Renal cortical epithelial cell (primary cell): ENCODE data around the gene C1orf226. TPM values are rescaled to one million over a fixed set of nuclear protein-coding genes. Genes with fewer than 3 reads are reported as not detected.

Experiments
- DNase-seq: peaks from one replicate; pipeline ENCODE4 v3.0.0-alpha.2; 2011; ENCODE audit warnings: low read depth
- total RNA-seq: library from RNA; depleted of rRNA; stranded (reverse); fragments of >200 nt; gene quantifications from 2 replicates; pipeline ENCODE4 v1.2.3, GENCODE V29; 2014

C1orf226 gene
- total RNA-seq, 1 donor from 2014 or later = 2.6 TPM

DNA sequence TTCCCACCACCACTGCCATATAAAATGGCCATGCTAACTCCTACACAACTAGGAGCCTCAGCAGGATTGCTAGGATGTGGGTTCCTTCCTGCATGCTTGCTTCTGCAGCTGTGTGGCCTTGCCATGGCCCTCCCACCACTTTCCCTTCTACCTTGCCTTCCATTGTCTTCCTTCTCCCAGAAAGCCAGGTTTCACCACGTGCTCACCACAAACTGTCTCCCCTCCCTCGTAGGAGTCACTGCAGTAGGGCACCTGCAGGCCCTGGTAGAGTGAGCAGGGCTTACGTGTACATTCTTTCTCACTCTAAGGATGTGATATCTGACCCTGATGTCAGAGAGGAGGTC is 3.7 kb downstream of the C1orf226 start:
- DNase-seq = no peak

DNA sequence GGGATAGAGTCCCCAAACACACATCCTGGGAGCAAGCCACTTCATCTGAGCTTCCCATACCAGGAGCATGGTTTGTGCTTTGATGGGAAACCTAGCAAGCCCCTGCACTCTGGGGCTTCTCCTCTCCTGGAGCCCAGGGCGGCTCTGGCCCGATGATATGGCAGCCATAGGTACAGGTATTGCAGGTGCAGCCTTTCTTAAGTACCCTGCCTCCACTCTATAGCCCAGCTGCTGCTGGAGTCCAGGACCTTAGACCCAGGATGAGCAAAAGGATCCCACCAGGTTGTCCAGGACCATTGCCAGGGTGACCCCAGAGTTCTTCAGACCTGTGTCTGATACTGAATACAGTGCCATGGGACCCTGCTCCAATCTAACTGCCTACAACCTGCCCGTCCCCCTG is 4.2 kb downstream of the C1orf226 start:
- DNase-seq = no peak

DNA sequence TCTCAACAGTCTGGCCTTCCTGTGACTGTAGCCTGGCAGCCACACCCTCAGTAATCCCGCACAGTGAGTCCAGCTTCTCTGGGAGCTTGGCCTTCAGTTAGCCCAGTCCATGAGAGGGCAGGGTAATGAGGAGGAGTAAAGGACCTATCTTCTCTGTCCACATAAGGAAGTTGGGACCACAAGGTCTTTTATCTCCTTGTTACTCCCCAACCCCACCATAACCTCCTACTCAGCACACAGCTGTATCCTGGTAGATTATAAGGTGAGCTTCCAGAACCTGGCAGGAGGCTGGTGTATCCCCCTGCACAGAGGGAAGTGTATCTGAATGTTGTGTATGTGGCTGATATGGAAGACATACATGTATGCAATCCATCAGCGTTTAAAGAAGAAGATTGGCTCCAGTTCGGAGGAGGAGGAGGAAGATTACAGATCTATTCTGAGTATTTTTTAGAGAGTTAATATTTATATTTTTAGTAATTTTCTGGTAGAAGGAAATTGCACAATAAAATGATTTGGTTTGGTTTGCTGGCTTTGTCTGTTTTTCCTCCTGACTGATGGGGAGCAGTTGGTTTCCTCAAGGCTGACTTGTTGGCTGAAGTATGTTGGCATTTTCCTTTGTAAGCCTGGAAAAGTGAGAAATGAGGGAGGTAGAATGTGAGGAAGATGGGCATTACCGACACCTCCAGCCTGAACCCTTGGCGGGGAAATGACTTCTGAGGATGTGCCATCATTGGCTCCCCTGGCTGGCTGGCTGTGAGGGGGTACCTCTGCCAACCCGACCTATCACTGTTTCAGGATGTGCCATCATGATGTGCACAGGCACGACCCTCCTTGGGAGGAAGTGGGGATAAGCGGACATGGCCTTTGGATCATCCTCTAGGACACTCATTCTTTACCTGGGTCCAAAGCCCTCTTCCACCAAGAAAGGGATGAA is 5.0 kb downstream of the C1orf226 start:
- DNase-seq = no peak

DNA sequence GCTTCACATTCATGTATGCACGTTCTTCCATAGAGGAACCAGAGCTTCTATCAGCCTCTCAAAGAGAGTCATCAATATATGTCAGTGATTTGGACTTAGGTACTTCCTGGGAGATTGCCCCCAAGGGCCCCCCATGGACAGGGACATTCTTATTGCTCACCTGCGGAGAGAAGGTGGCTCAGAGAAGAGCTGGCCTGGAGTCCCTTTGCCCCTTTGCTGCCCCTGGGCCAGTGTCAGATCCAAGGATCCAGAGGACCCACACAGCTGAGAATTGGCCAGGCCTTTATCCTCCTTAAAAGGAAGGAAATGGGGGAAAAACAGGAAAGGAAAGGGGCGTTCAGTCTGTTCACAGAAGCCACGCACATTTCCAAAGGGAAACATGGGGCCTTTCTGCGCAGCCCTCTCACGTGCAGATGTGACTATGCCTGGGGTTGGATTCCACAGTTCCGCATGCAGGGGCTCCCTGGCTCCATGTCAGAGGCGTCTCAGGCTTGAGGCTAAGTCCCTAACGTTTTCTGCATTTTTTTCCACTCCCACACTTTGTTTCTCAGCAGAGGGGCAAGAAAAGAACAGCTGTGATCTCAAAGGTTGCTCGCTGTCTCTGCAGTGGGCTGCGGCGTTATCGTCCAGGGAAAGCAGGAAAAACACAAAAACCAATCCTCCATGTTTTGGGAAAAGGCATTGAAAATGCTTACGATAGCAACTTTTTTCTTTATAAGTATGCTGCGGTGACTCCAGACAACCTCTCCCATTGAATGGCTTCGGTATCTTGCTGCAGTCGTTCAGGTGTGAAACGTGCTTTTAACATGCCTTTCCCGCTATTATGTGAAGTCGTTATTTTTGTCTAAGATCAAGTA is 5.9 kb downstream of the C1orf226 start:
- DNase-seq = no peak

DNA sequence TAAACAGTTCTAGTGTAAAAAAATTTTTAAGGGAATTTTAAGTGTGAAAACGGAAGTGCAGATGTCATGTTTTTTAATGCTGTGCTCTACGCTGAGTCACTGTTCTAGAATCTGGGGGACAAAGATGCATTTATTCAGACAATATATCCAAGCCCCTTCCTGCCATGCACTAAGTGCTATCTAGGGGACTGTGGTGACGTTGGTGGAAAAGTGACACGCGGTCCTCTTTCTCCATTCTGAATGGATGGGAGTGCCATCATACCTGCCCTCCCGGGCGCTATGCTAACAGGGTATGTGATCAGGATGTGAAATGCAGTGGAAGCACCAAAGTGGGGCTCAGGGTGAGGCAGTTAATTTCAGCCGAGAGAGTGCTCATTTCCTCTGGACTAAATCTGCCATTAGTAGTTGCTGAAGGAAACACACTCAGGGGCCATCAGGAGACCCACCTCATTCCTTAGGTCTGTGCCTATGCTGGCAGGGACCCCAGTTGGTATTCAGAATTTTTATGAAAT is 6.6 kb downstream of the C1orf226 start:
- DNase-seq = no peak

DNA sequence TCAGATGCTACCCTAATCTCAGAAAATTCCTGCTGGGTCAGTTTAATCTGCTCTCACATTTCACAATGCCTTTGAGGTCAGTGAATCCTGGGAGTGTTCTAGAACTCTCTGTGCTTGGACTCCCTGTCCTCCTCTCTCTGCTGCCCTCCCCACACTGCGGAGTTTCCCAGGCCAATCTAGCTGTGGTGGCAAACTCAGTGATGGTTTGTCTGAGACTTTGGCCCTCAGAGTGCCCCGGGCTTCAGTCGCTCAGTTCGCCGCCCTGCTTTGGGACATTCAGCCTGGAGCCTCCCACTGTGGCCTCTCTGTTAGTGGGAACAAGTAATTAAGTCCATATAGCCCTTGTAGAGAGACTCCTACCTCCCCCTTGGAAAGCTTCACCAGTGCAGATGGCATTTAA is 7.1 kb downstream of the C1orf226 start:
- DNase-seq = no peak

DNA sequence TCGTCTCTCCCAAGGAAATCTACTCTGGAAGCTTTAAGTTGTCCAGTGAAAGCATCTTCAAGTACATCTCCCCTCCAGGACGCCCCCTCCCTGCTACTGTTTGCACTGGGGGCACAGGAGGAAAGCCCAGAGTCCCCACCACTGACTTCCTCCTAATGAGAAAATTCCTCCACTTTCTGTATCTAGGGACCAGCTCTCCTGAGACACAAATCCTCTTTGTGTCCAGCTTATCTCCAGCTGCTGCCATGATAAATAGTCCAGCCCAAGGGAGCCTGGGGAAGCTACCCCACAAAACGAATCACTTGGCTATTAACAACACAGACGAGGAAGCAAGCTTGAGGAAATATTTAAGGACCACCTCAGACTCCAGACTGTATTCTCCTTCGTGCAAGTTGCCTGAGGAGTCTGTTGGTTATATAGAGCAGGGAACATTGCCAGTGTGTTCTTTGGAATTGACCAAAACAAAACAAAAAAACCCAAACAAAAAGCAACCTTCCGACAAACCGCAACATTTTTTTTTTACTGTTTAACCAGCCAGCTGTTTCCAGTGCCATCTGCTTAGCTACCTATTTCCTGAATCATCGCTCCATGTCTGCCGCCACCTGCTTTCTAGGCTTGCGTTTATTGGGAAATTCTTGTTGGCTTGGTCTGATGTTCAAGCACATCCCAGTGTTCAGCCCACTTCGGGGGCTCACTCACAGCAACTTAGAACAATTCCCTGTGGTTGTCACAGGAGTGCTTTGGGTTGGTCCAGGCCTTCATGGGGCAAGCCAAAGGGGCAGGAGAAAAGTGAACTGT is 7.7 kb downstream of the C1orf226 start:
- peak; percentile 88 for DNase-seq

DNA sequence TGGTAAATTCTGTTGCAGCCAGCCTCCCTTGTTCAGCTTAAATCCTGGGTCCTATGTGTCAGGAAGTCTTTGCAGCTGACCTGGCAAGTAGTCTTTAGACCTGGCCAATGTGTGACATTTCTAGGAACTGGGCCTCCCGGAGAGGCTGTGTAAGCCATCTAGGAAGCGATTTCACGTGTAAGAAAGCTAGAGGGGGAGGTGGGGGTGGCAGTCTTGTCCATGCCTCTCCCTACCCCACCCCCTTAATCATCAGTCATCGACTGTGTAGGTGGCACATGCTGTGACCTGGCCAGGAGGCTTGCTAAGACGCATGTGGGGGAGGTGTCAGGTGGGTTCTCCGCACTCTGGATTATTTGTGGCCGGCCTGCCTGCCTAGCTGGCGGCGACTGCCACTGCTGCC is 8.4 kb downstream of the C1orf226 start:
- DNase-seq = peak; percentile 32

DNA sequence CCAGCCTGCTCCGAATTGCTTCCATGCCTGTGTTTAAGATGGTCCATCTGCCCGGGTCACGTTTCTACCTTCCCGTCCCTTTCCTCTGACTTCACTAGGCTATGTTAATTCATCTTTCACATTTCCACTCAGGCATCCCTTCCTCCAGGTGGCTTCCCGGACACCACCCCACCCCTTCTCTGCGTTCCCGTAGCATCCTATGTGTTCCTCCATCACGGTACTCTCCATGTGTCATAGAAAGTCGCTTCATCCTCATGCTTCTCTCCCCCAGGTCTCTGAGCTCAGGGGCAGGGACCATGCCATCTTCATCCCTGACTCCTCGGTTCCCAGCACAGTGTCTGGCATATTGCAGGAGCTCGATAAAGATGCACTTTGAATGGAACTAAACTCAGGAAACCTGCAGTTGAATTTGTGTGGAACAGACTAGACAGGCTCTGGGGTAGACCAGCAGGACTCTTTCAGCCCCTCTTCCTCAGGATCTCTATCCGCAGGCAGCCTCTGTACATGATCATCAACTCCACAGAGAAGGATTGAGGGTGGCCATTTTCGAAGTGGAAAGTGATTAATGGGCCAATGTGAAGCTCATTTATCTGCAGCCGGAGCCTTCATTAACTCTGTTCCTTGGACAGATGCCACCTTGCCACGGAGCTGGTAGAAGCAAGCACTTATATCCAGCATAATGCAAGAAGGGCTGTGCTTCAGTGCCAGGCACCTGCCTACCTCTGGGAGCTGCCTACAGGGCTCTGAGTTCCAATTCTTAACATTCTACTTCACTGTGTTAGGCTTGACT is 9.1 kb downstream of the C1orf226 start:
- no peak for DNase-seq

DNA sequence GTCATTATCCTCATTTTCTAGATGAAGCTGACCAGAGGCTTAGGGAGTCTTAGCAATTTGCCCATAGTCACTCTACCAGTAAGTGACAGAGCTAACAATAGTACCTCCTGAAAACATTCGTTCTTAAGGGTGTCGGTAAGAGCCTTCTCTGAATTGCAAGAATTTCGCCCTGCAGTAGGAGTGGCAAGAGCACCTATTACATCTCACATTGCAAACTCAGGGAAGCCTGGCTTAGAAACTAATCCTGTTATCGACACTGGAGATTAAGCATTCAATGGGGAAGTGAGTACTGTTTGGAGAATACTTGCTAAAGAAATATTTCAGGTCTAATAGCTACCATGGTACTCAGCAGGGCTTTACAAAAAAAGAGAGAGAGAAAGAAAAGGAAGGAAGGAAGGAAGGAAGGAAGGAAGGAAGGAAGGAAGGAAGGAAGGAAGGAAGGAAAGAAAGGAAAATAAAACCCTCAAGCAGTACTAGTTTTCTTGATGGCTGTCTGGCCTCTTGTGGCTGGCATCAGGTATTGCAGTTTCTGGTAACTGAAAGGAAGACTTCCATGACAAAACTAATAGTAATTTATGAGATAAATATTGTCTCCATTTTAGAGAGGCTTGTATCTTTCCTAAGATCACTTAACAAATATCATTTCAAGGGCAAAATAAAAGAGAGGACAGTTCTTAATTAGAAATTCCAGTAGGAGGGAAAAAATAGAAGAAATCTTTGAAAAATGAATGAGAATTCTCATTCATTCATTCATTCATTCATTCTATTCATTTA is 10.4 kb downstream of the C1orf226 start:
- DNase-seq = peak; percentile 66

DNA sequence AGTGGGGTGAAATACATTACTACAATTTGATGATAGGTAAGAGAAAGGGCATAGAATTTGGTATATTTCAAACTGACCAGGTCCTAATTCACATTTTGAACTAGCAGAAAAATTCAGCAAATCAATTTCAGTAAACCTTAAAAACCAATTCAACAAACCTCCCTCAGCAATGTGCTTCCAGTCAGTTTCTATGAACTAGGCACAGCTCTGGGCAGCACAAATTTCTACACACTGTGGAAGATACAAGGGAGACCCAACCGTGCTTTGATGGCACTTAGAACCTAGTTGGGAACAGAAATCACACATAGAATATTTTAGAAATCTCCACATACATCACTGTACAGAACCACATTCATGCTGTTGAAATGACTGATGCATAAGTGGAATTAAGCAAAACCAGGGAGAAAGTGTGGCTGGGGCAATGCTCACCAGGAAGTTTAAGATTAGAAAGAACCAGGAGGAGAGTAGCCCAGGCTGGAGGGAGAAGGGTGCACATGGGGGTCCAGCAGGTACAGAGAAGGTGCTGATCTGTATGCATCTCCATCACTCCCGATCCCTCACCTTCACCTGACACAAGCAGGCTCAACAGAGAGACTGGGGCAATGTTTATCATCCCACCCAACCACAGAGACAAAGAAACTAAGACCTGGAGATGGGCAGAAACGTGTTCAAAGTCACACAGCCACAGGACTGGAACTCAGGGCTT is 14.8 kb downstream of the C1orf226 start:
- no peak for DNase-seq

DNA sequence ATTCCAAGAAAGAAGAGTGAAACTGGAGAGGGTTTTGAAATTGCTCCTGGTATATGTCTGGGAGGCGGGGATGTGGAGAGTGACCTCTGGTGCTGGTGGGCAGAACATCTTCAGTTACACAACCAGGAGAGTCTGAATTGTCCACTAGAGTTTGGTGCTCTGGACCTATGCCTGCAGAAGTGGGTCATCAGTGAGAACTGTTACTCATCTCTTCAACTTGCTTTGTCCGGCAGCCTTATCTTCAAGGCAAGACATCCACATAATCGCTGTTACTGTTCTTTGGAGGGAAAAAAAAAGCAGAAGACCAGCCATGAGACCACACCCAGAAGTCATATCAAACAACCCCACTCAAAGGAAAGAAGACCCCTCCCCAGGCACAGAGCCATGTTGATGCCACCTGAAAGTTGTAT is 15.5 kb downstream of the C1orf226 start:
- no peak for DNase-seq

DNA sequence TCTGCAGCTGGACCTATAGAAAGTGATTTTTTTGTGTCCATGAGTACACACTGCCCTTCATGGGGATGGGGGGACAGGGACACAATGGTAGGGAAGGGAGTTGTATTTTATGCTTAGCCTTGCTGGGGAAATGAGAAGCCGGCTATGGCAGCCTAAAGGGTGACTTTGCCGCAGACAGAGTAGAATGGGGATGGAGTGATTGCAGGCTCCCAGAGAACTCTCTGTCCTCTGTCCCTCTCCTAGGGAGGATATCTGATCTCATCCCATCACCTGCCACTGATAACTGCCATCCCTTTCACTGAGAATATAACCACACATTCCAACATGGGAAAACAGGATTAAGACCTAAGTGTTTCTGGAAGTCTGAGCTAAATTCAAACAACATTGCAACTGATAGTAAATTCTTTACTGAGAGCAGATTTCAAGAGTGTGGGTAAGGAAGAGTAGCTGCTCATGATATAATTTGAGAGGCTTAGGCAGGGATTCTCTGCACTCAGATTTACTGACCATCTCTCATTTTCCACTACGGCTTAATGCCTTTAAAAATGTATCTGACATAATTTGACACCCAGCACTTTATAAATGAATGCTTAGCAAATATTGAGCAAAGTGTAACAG is 16.5 kb downstream of the C1orf226 start:
- DNase-seq = no peak

DNA sequence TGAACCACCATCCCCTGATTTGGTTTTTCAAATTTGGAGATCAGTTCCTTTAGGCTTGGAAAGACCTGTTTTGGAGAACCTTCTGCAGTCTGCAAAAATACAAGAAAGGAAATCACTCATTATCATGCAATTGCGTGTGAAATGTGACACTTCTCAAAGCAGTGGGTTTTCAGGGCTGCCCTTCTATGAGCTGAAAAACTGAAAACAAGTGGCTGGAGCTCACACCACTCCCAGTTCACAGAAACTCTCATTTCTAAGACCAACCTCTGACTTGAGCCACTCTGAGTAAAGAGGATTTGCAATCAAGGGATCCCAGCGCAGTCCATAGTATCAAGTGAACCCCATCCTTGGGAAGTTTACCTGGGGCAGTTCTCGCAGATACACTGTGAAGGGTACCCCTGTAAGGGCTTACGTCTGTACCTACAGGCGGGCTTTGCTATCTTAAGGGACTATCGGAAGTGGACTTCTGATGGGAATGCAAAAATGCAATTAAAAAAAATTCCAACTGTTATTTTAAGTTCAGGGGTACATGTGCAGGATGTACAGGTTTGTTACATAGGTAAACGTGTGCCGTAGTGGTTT is 17.6 kb downstream of the C1orf226 start:
- no peak for DNase-seq

DNA sequence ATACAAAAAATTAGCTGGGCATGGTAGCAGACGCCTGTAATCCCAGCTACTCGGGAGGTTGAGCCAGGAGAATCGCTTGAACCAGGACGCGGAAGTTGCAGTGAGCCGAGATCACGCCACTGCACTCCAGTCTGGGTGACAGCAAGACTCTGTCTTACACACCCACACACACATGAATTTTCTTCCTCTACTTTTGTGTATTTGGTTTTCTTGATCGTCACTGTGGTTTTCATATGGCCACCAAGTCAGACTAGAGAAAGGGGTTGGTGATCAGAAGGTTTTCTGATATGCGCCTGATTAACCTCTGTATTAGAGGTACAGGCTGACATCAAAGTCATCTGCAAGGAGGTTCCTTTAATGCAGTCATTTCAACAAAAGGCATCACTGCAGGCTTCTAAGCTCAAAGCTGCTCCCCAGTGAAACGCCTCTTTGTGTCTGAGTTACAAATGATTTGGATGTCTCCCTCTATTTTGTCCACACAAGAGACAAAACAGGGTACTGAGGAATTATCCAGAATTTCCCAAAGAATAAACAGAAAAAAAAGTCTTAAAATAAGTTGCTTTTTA is 19.3 kb downstream of the C1orf226 start:
- no peak for DNase-seq

DNA sequence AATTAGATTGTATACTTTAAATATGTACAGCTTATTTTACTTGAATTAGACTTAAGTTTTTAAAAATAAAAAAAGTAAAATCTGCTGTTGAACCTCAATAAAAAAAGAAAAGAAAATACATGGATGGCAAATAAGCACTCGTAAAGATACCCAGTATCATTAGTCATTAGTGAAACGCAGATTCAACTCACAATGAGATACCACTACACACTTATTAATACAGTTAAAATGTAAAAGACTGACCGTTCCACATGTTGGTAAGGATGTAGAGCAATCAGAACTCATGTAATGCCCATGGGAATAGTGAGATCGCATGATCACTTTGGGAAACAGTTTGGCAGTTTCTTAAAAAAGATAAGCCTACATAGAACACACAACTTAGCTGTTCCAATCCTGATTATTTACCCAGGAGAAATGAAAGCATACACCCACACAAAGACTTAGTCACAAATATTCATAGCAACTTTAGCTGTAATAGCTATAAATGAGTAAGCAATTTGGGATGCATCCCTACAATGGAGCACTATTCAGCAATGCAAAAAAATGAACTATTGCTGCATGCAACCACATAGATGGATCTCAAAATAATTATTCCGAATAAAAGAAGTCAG is 23.1 kb downstream of the C1orf226 start:
- peak; percentile 57 for DNase-seq

DNA sequence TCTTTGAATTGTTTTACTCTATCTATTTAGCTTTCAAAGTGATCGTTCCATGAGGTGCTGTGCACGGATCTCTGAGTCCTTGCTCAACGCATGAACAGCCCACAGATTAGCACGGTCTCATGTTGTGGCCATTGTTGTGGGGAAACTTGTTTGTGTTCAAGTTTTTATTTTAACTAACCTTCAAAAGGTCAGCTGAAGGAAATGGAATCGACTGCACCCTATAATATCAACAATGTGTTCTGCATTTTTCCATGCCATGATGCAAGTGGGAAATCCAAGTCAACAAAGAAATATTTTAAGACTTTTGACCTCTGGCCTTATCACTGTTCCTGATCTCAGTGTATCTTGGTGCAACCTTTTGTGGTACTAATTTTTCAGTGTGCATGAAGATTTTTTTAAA is 24.3 kb downstream of the C1orf226 start:
- DNase-seq = peak; percentile 61

DNA sequence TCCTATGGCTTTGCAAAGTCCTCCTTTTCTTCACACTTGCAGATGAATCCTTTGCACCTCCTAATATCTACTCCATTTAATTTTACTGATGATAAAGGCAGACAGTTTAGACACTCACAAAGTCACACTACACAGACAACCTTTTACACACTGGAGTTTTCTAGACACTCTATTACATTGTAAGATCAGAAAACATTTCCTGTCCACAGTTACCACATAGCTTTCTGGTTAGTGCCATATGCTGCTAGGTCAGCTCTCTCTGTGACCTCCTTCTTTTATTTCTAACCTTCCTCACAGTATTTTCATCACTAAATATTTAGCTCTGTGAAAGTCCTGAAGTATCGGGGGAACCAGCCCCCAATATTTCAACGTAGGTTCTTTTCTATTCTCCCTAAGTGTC is 25.3 kb downstream of the C1orf226 start:
- DNase-seq = no peak
